ENCODE results near the gene C1QL2.

The C1QL2 gene

GRCh38 chr2:119106301-119106897 is 52.2 kb downstream of the C1QL2 start:
- DNase-seq (ENCODE audit: low spot score), result no peak

Measured in CD4-positive, alpha-beta T cell treated with Interleukin-2 at 100 ng/mL for 4 hours (primary cell).